Activated CD4-positive, alpha-beta T cell treated with anti-CD3 and anti-CD28 coated beads, Interleukin-2, amount 10 ng/mL, durations not matched to agents 24 days and 14 days (primary cell): ENCODE results near the gene MAL. TPM values are rescaled to one million over a fixed set of nuclear protein-coding genes. Genes with fewer than 3 reads are reported as not detected.
"Not testable (repeated sequence)": the region's sequence is repeated elsewhere in the genome, so short reads cannot be mapped to it uniquely, and the experiment has no call there.

Source experiments
- DNase-seq: peaks from one replicate; pipeline ENCODE4 v3.0.0; 2022
- H3K27ac Mint-ChIP-seq: one replicate; pipeline ENCODE4 v1.8.0; 2022; ENCODE audit warnings: mild to moderate bottlenecking, mixed read lengths
- H3K27me3 Mint-ChIP-seq: one replicate; pipeline ENCODE4 v1.8.0; 2022; ENCODE audit warnings: mixed read lengths
- H3K36me3 Mint-ChIP-seq: one replicate; pipeline ENCODE4 v1.8.0; 2022; ENCODE audit warnings: low read depth, mild to moderate bottlenecking, mixed read lengths
- H3K4me1 Mint-ChIP-seq: one replicate; pipeline ENCODE4 v1.8.0; 2021; ENCODE audit warnings: mixed read lengths
- H3K4me3 Mint-ChIP-seq: one replicate; pipeline ENCODE4 v1.8.0; 2022; ENCODE audit warnings: mild to moderate bottlenecking, moderate library complexity, mixed read lengths
- H3K9me3 Mint-ChIP-seq: one replicate; pipeline ENCODE4 v1.8.0; 2021; ENCODE audit warnings: mixed read lengths
- intact Hi-C: fragments of 100-400 bp; cut with micrococcal nuclease; formaldehyde crosslinking; loops from one replicate; pipeline ENCODE4 v1.15.1; 2023
- total RNA-seq: library from RNA; stranded (reverse); gene quantifications from 2 replicates; pipeline ENCODE4 v1.2.3, GENCODE V29; 2022

MAL gene
- total RNA-seq, 1 donor from 2014 or later, result 167 TPM

DNA sequence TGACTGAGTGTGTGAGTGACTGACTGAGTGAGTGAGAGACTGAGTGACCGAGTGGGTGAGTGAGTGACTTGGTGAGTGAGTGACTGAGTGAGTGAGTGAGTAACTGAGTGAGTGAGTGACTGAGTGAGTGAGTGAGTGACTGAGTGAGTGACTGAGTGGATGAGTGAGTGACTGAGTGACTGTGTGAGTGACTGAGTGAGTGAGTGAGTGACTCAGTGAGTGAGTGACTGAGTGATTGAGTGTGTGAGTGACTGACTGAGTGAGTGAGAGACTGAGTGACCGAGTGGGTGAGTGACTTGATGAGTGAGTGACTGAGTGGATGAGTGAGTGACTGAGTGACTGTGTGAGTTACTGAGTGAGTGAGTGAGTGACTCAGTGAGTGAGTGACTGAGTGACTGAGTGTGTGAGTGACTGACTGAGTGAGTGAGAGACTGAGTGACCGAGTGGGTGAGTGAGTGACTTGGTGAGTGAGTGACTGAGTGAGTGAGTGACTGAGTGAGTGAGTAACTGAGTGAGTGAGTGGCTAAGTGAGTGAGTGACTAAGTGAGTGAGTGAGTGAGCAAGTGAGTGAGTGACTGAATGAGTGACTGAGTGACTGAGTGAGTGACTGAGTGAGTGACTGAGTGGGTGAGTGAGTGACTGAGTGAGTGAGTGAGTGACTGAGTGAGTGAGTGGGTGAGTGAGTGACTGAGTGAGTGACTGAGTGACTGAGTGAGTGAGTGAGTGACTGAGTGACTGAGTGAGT is 12.5 kb downstream of the MAL start:
- H3K4me1 Mint-ChIP-seq, result peaks cover 60% of the 10 kb centered on the region
- DNase-seq, H3K27me3 Mint-ChIP-seq, intact Hi-C loops: not testable (repeated sequence)
- H3K4me3 Mint-ChIP-seq, result peak overlapping the region; percentile 2
- H3K27ac Mint-ChIP-seq, result peak overlapping the region; percentile 88
- peaks cover 63% of the 10 kb centered on the region for H3K36me3 Mint-ChIP-seq
- peaks cover 26% of the 10 kb centered on the region for H3K9me3 Mint-ChIP-seq

DNA sequence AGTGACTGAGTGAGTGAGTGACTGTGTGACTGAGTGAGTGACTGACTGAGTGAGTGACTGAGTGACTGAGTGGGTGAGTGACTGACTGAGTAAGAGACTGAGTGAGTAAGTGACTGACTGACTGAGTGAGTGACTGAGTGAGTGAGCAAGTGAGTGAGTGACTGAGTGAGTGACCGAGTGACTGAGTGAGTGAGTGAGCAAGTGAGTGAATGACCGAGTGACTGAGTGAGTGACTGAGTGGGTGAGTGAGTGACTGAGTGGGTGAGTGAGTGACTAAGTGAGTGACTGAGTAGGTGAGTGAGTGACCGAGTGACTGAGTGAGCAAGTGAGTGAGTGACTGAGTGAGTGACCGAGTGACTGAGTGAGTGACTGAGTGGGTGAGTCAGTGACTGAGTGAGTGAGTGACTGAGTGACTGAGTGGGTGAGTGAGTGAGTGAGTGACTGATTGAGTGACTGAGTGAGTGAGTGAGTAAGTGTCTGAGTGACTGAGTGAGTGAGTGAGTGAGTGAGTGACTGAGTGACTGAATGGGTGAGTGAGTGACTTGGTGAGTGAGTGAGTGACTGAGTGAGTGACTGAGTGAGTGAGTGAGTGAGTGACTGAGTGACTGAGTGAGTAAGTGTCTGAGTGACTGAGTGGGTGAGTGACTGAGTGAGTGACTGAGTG is 13.3 kb downstream of the MAL start:
- Mint-ChIP-seq H3K27me3 (no peaks in the 10 kb centered on the region), H3K27ac (peak overlapping the region; percentile 88), H3K9me3 (peaks cover 26% of the 10 kb centered on the region), H3K36me3 (peaks cover 63% of the 10 kb centered on the region), H3K4me1 (peaks cover 65% of the 10 kb centered on the region), H3K4me3 (peak overlapping the region; percentile 2)
- DNase-seq, result no peak
- intact Hi-C loops, result loop anchor here (1.0 kb wide), 1 partner anchor 12 kb away; no protein-coding TSS in a partner anchor

DNA sequence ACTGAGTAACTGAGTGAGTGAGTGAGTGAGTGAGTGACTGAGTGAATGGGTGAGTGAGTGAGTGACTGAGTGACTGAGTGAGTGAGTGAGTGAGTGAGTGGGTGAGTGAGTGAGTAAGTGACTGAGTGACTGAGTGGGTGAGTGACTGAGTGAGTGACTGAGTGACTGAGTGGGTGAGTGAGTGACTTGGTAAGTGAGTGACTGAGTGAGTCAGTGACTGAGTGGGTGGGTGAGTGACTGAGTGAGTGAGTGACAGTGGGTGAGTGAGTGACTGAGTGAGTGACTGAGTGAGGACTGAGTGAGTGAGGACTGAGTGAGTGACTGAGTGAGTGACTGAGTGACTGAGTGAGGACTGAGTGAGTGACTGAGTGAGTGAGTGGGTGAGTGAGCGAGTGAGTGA is 13.9 kb downstream of the MAL start:
- intact Hi-C loops, result loop anchor here (1.0 kb wide), 1 partner anchor 13 kb away; no protein-coding TSS in a partner anchor
- Mint-ChIP-seq H3K27me3 (no peaks in the 10 kb centered on the region), H3K27ac (peak overlapping the region; percentile 88), H3K36me3 (peaks cover 67% of the 10 kb centered on the region), H3K9me3 (peaks cover 26% of the 10 kb centered on the region), H3K4me3 (no peak overlapping the region), H3K4me1 (peaks cover 70% of the 10 kb centered on the region)
- no peak for DNase-seq

DNA sequence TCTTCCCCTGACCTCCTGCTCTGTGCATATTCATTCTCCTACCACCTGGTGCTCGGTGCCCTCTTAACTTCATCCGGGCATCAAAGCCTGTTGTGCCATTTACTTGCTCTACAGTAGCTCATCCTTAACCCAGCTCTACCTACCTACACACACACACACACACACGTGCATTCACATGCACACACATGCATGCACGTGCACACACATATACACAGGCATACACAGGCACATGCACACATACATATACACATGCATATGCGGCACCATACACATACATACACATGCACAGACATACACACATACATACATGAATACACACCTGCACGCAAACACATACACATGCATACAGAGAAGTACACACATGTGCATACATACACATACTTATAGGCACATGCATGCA is 14.5 kb downstream of the MAL start:
- H3K4me1 Mint-ChIP-seq, result peaks cover 72% of the 10 kb centered on the region
- peaks cover 26% of the 10 kb centered on the region for H3K9me3 Mint-ChIP-seq
- H3K36me3 Mint-ChIP-seq, result peaks cover 73% of the 10 kb centered on the region
- H3K4me3 Mint-ChIP-seq, result no peak overlapping the region
- peak overlapping the region; percentile 88 for H3K27ac Mint-ChIP-seq
- intact Hi-C loops, result loop anchor here (1.0 kb wide), 1 partner anchor 14 kb away; no protein-coding TSS in a partner anchor
- DNase-seq, result no peak
- no peaks in the 10 kb centered on the region for H3K27me3 Mint-ChIP-seq

DNA sequence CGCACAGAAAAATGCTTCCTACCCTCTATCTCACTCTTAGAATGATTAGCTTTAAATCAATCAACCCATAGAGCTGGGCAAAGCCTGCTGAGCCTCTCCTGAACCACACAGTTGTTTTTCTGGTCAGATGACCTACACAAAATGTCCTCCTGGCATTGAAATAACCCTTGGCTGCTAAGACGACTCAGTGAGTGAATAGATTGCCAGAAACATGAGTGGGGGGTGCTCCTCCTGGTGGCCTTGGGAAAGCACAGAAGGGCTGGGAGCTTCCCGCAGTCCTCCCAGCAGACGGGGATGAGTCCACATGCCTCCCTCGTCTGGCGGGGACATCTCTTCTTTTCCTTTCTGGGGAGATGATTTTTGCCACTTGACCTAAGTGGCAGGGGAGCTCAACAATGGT is 14.9 kb downstream of the MAL start:
- H3K36me3 Mint-ChIP-seq, result peaks cover 73% of the 10 kb centered on the region
- H3K4me3 Mint-ChIP-seq, result no peak overlapping the region
- peaks cover 71% of the 10 kb centered on the region for H3K4me1 Mint-ChIP-seq
- H3K27me3 Mint-ChIP-seq, result no peaks in the 10 kb centered on the region
- intact Hi-C loops, result no loop called here
- peaks cover 26% of the 10 kb centered on the region for H3K9me3 Mint-ChIP-seq
- no peak for DNase-seq
- H3K27ac Mint-ChIP-seq, result peak overlapping the region; percentile 88

DNA sequence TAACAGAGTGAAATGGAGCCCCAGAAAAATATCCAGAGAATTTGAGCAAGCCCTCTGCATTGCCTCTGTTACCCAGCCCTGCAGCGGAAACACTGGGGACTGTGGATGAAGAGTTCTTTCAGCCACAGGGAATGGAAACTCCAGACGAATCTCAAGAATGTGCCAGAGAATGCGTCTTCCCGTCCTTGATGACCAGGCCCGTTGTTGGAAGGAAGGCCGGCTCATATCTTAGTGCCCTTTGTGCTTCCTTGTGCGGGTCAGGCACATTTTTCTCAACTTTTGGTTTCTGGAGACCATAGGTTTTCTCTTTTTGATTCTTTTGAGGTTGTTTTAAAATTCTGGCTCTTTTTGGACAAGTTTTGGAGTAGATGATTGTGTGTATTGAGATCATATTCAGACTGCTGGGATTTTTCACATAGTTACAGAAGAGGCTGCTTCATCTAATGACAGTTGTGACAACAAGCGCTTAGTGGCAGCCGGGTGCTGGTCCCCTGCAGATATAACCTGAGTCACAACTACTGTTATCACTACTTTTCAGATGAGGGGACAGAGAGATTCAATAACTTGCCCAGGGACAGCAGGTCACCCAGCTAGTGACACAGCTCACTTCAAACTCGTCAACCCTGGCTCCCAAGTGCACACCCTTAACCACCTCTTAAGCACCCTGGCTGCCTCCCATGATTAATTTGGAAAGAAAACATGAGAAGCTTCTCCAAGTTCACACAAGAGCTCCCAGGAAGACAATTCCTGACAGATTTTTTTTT is 15.7 kb downstream of the MAL start:
- Mint-ChIP-seq H3K4me3 (no peak overlapping the region), H3K36me3 (peaks cover 76% of the 10 kb centered on the region), H3K27me3 (no peaks in the 10 kb centered on the region), H3K27ac (peak overlapping the region; percentile 88), H3K9me3 (peaks cover 26% of the 10 kb centered on the region), H3K4me1 (peaks cover 77% of the 10 kb centered on the region)
- DNase-seq, result no peak
- intact Hi-C loops, result loop anchor here (1.0 kb wide), 1 partner anchor 33 kb away; no protein-coding TSS in a partner anchor

DNA sequence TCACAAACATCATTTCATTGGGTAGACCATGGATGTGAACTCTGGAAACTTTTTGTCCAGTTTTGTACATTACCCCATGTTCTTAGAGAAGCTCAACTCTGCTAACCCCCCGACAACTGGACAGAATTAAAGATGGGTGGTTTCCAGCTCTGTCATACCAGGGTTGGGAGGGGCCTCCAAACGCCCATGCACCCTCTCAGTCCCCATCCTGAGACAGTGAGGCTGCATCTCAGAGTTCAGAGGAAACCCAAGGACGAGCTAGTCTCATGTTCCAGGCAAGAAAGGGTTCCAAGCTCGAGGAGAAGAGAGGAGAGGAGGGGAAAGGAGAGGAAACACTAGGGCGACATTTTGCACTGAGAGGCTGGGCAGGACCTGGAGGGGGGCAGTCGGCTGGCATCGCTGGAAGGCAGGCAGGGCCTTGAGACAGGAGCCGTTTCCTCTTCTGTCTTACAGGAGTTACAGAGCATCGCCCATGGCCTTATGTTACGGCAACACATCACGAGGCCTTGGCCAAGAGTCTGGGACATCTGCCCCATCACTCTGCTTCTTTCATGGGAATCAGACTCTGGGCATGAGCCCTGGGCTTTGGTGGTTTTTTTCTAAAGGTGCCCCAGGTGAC is 16.4 kb downstream of the MAL start:
- peak overlapping the region; percentile 88 for H3K27ac Mint-ChIP-seq
- no peak for DNase-seq
- intact Hi-C loops, result loop anchor here (1.0 kb wide), 2 partner anchors 8 to 32 kb away; no protein-coding TSS in a partner anchor
- H3K9me3 Mint-ChIP-seq, result peaks cover 20% of the 10 kb centered on the region
- H3K36me3 Mint-ChIP-seq, result peaks cover 76% of the 10 kb centered on the region
- peak overlapping the region; percentile 48 for H3K4me3 Mint-ChIP-seq
- H3K27me3 Mint-ChIP-seq, result no peaks in the 10 kb centered on the region
- H3K4me1 Mint-ChIP-seq, result peaks cover 77% of the 10 kb centered on the region

DNA sequence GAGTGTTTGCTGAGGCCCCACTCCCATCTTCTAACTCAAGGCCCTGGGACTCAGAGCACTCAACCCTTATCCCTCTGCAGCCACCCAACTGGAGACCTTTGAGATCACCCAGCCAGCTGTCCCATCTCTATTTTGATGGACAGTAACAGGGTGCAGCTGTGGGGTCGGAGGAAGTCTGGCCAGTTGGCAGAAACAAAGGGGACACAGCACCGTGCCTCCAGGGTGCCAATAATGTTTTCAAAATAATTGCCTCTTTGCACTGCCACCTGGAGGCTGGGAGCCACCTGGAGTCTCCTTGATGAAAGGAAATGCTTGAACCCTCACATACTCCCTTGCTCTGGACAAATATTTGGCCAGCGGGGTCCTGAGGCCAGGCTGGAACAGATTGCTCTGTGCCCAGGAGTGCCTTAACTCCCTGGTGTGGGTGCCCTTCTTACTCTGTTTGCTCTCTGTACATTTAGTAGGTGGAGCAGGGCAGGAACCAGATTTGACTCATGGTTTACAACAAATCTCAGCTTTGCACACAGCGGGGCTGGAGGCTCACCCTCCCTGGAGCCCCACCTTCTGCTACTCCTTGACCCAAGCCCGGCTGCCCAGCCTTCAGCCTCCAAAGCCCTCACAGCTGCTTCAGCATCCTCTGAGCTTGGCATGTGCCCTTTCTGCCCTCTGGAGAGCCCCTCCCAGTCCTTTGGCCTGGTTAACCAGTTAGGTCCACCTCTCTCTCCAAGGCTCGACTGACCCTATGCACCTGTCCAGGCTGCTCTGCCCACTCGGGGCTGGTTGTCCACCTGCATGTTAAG is 17.2 kb downstream of the MAL start:
- peaks cover 13% of the 10 kb centered on the region for H3K9me3 Mint-ChIP-seq
- peak overlapping the region; percentile 22 for H3K4me3 Mint-ChIP-seq
- H3K27me3 Mint-ChIP-seq, result no peaks in the 10 kb centered on the region
- intact Hi-C loops, result loop anchor here (1.0 kb wide), 1 partner anchor 8 kb away; no protein-coding TSS in a partner anchor
- peaks cover 72% of the 10 kb centered on the region for H3K36me3 Mint-ChIP-seq
- peak overlapping the region; percentile 78 for H3K27ac Mint-ChIP-seq
- H3K4me1 Mint-ChIP-seq, result peaks cover 74% of the 10 kb centered on the region
- DNase-seq, result no peak

DNA sequence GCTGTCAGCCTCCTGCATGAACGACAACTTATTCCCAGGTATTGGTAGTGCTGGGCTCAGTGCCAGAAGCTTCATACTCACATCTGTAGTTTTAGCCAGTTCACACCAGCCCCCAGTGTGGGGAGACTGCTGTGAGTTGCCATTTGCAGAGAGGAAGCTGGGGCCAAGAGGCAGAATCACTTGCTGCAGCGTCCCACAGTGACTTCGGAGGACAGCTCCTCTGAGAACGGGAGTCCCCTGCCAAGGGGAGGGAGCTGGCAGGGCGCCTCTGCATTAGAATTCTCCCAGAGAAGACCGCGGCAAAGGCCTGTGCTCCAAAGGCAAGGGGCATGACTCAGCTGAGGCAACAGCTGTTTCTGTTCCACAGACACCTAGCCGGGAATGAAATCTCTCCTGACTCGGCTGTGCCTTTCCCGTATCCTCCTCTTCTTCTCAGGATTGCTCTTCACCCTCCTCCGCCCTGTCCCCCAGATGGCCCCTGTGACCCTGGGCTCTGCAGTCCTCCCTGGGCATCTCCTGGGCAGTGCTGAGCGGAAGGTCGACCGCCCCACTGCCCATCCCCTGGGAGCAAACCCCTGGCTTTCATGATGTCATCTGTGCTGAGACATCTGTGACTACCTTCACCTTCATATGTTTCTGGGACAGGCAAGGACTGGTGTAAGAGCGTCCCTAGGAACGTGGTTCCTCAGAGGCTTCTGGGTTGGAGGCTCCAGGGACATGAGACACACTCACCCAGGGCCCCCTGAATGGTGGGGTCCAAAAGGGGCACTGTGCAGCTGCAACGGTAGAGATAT is 18.0 kb downstream of the MAL start:
- no peak for DNase-seq
- H3K4me3 Mint-ChIP-seq, result peak overlapping the region; percentile 22

DNA sequence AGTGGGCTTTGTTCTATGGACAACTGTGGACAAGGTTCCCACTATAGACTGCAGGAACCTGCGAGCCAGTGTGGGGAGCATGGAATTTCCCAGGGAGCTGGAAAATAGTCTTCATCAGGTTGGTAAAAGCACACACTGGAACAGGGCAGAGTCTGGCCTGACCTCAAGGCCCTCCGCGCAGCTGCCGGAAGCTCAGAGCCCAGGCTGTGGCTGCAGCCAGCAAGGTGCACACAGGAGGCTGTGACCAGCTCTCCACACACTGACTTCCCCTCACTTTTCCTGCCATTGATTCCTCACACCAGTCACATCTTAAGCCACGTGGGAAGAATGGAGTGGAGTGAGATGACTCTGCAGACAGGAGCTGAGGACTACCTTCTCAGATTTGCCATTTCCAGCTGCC is 19.1 kb downstream of the MAL start:
- no peak for DNase-seq
- Mint-ChIP-seq H3K9me3 (no peaks in the 10 kb centered on the region), H3K27ac (no peak overlapping the region), H3K4me1 (peaks cover 62% of the 10 kb centered on the region), H3K4me3 (no peak overlapping the region), H3K36me3 (peaks cover 63% of the 10 kb centered on the region), H3K27me3 (no peaks in the 10 kb centered on the region)
- intact Hi-C loops, result no loop called here

More for the DNA sequence above, 18.0 kb downstream of the MAL start:
- intact Hi-C loops, result no loop called here
- Mint-ChIP-seq H3K36me3 (peaks cover 66% of the 10 kb centered on the region), H3K27ac (peak overlapping the region; percentile 80), H3K4me1 (peaks cover 65% of the 10 kb centered on the region), H3K27me3 (no peaks in the 10 kb centered on the region), H3K9me3 (peaks cover 4% of the 10 kb centered on the region)

DNA sequence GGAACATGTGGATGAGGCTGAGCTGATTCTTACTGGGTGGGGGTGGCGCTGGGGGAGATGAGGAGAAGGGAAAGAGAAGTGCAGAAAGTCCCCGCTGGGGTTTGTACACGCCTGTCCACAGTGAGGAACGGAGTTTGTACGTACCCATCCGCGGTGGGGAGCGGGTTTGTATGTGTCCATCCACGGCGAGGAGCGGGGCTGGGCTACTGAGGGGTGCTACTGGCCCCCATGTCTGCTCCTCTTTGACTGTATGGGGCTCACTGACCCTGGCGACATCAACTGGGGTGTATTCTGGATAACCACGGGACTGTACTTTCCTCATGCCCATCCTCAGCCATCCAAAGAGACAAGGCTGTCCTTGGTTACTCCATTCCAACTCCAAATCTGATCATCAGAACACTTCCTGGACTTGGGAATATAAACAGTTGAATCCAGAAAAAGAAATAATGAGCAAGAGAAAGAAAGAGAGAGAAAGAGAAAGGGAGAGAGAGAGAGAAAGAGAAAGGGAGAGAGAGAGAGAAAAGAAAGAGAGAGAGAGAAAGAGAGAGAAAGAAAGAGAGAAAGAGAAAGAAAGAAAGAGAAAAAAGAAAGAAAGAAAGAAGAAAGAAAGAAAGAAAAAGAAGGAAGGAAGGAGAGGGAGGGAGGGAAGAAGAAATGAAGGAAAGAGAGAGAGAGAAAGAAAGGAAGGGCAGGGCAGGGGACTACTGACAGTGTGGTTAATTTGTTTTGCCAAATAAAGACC is 21.0 kb downstream of the MAL start:
- H3K36me3 Mint-ChIP-seq, result peaks cover 70% of the 10 kb centered on the region
- H3K27me3 Mint-ChIP-seq, result no peaks in the 10 kb centered on the region
- no peaks in the 10 kb centered on the region for H3K9me3 Mint-ChIP-seq
- intact Hi-C loops, result no loop called here
- H3K27ac Mint-ChIP-seq, result peak overlapping the region; percentile 50
- DNase-seq, result no peak
- H3K4me1 Mint-ChIP-seq, result peaks cover 69% of the 10 kb centered on the region
- peak overlapping the region; percentile 14 for H3K4me3 Mint-ChIP-seq
